Stimulated activated CD4-positive, alpha-beta T cell treated with anti-CD3 and anti-CD28 coated beads, TNF-alpha, amount 100 ng/mL, for 1 hour (primary cell): Measurements from ENCODE around the gene ARHGEF28.

Experiments
- DNase-seq, 3 donors: peaks; one replicate each; pipeline ENCODE4 v3.0.0-alpha.2; 2020; ENCODE audit warnings: low read depth in 3 of 3, low spot score in 1 of 3

ARHGEF28 gene

DNA sequence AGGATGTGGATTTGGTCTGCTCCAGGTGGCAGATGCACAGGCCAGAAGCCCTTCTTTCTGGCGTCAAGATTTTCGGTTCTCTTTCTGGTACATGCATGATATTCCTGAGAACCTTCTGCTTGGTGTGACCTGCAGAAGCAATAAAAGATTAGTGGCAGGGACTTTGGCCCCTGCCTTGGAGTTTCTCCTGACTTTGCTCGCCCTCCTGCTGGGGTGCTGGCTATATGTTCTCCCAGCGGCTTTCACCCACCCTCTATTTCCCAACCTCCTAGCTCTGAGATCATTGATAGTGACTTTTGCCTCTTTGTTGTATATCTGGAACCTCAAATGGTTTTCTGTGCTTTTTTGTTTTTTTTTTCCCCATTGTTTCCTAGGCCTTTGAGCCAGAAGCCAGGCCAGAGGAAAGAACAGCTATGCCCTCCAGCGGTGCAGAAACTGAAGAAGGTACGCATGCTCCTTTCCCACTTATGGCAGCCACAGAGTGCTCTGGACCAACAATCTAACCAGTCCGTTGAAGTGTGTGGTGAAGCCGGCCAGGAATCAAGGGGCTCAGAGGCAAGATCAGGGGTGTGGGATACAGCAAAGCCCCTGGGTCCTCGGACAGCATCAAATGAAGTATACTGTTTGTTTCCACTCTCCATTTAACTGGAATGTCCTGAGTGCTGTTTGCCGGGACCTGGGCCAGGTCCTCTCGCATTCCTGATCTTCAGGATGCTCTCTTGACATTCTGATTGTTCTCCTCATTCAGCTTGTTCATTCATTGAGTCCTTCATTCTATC is 154.5 kb downstream of the ARHGEF28 start:
- DNase-seq, result no peak

DNA sequence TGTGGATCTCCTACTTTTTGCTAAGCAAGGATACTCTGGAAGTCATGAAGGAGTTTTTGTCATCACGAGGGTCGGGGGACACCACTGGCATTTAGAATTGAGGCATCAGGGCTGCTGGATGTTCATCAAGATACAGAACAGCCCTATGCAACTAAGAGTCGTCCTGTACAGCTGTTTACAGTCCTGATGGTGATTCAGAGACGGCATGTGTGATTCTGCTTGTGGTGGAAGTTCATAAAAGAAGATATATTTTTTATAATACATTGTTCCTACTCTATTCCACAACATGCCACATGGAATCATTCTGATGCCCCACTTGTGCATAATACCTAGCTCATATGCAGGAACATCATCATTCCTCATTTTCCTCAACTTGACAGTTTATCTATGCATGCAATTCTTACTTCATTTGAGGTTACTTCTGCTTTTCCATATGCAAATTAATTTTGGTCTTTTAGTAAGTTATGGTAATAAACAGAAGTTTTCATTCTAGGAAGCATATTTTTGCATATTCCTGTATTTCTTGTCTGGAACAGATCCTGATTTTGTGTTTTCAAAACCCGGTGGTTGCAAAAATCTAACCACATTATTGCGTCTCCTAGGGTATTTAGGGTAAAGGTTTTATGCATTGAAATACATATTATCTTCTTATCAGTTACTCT is 155.2 kb downstream of the ARHGEF28 start:
- DNase-seq, result no peak

DNA sequence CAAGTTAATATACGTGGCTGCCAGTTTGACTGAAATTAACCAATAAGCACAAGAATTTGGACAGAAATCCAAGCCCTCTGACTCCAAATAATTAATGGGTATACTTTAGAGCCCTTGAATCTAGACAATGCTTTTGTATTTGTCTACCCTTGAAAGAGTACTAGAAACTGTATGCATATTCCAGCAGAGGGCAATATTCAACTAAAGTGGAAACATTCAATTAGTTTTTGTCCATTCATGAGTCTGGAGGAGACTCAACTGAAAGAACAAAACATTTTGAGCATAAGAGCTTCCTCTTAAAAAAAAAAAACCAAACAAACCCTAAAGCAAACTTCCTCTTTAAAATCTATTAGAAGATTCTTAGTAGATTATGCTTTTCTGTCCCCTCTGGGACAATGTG is 157.8 kb downstream of the ARHGEF28 start:
- DNase-seq, result no peak

DNA sequence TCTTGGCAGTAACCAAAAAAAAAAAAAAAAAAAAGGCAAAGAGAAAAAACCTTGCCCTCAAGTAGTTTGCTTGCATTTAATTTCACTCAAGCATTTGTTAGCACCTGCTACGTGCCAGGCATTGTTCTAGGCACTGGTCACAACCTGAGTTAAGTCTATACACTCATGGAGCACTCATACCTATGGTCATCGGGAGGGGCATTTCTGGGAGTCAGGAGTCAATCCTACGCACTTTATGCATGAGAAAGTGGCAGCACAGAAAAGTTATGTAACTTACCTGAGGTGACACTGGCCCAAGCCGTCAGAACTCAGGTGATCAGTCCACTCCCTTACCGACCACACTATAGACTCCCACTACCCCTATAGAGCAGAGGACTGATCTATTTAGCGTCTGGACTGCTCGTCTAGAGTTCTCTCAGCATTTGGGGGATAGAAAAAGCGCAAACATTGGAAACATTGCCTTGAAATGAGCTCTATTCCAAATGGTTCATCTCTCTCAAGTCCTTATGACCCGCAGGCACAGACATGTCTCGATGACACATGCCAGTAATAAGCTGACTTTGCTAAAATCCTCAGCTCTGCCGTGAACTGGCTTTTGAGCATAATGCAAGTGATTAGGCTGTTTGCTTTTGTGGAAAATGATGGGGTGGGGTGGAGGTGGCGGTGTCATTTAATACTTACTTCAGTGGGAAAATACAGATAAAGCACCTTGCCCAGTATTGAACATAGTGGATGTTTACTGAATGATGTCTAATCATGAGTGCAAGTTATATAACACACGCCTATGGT is 160.2 kb downstream of the ARHGEF28 start:
- DNase-seq, result no peak

DNA sequence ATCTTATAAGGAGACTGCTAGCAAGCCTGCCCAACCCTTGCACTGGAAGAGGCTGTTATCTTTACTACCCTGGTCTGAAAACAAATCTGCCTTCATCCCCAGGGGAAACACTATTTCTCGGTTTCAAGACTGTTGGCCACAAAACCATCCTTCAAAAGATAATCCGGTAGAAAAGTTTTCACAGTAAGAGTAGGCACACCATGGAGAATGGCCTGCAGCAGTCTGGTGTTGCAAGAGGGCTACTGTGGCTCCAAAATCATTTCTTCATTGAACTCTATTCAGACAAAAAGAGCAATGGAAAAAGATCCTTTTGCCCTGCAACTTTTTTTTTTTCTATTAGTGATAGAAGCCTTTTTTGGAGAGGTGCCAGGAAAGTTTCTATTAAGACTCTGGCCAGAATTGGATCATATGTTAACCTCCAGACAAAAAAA is 163.9 kb downstream of the ARHGEF28 start:
- DNase-seq, result no peak

DNA sequence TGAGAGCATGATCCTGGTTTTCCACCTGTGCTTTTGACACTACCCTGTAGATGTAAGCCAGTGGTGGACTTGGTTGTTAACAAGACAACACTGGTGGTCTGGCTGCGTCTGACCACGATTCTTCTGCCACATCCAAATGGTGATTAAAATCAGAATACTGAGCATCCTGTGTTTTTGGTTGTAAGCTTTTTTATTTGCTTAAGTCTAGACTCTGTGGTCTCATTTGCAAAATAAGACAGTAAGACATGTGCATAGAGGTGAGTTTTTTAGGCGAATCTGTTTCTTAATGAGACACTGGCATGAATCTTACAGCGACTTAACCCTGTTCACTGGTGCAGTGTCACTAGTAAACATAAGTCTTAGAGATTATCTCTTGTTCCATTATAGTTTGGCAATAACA is 165.4 kb downstream of the ARHGEF28 start:
- no peak for DNase-seq

DNA sequence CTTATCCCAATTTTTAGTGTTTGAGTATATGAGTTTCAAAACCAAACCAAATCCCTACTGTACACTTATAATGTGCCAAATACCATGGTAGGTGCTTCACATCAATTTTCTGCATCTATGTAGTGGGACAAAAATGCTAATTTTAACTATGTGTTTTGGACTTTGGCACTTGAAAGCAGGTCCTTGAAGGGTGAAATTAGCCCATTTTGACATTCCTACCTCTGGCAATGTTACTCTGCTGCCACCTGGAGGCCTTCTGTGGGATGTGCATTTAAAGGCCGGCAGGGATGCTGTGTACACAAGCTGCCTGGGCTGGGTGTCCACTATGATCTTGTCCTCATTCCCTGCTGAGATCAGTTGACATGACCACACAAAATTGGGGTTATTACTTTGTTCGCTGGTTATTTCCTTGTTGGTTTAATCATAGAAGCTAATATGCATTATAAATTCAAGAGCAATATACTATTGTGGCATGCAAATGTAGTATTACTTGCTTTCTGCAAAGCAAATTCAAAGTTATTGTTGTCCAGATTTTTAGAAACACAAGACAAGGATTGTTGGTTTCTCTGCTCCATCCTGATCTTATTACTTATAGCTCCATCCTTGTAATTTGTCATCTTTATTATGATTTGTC is 166.8 kb downstream of the ARHGEF28 start:
- peak; percentile 2 to 49 (median 9) for DNase-seq

DNA sequence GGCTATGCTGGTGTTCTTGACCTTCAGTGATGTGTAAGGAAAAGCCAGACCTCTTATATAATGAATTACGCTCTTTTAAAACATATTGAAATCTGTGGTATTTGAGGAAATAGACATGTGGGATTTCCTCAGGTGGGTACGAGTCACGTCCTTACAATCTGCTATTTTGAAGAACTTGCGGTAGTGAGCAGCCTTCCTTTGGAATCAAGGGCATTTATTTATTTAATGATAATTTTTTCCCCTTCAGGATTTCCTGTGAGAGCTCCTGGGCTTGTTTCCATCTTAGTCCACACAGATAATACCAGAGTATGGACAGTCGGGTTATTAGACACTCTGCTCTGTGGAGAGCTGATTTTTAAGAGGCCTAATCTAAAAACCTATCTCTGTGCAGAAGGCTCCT is 167.9 kb downstream of the ARHGEF28 start:
- no peak for DNase-seq

DNA sequence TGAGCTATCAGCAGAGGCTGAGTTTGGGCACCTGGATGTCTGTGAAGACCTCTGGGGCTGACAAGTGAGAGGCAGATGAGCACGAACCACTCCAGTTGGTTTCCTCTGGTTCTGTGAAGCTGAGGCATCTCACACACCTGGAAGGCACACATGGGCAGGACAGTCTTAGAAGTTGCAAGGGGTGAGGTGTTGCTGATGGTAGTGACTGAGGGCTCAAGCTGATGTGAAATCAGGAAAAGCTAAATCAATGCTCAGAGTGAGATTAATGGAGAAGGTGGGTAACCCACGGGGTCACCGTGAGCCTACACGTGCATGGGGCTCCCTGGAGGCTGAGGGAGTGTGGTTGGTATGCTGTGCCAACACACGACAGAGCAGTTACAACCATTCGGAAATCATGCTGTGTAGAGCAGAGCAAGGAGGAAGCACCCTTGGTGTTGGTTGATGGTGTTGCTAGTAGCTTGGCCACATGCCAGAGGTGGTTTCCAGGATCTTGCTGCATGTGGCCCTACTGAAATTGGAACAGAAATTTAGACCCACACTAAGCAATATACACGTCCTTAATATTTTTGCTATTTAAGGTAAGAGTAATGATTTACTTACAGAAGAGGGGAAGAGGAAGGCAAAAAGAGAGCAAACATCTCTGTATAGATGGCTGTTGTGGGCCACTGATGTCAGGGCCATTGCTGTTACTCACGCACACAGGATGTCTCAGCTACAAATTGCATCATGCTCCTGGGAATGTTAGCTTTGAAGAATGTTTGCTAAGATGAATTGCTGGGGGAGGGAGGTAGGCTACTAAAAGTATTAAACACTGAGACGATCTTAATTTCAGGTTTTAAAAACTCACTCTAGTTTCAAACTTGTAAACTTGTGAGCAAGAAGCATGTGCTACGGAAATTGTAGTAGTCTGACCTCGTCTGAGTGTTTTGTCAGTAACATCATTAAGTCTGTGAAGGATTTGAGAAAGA is 170.5 kb downstream of the ARHGEF28 start:
- no peak for DNase-seq

DNA sequence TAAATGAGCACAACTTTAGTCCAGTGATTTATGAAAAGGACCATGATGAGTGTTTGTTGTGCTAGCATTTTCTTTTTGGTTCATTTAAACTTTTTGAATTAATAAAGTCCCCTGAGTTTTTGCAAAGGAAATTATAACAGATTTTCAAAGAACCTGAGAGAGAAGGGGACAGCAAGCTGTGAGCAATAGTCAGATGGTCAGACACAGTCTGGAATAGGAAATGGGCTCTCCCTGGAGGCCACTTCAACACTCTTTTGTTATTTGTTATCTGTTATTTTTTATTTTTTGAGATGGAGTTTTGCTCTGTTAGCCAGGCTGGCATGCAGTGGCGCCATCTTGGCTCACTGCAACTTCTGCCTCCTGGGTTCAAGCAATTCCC is 171.1 kb downstream of the ARHGEF28 start:
- no peak for DNase-seq

DNA sequence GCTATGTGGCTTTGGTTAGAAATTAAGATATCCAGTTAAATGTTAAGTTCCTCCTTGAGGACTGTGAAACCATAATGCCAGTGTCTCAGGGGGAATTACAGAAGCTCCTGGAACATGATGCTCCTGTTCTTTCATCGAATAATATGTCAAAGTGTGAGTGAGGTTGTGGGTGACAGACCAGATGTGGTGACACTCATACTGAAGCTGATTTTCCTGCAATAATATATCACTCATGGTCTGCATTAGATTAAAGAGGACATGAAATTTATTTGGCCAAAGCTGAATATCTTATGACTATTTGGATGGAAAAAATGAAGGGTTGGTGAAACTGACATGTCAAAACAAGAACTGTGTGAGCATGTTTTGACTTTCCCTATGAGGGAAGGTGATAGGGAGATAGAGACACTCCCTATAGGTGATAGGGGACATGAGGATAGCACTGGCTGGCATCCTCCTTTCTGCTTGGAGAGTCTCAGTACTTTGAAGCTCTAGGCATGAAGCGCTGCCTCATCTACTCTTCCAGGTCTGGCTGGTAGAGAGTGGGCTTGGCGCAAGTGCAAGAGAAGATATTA is 173.5 kb downstream of the ARHGEF28 start:
- no peak for DNase-seq

DNA sequence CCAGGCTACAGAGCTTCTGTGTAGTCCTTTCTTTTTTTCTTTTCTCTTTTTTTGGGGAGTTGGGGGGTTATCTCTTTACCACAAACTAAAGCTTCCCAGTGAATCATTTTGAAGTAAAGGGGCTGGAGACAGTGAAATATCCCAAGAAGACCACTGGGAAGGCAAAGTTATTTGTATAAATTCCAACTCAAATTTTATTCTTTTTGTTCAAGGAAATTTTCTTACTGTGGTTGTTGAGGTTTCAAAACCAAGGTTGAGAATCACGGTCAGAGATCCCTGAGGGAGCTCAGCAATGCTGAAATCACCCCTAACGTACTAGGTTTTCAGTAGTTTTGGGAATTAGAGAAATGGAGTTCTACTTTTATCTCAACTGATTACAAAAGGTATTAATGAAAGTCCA is 175.7 kb downstream of the ARHGEF28 start:
- DNase-seq, result no peak

DNA sequence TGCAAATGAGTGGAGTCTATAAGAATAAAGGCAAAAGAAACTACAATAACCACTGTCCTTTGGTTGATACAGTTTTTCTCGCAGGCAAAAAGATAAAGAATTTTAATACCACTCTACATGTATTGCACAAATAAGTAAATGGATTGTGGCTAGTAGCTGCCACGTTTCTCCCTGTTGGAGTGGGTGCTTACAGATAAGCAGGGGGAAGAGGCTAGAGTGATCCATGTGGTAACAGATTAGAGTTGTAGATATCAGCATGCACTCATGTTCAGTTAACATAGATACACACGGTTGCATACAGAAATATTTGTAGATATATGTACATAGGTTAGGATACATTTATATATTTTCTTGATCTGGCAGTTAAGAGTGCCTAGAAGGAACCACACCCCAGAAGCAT is 179.5 kb downstream of the ARHGEF28 start:
- no peak for DNase-seq

DNA sequence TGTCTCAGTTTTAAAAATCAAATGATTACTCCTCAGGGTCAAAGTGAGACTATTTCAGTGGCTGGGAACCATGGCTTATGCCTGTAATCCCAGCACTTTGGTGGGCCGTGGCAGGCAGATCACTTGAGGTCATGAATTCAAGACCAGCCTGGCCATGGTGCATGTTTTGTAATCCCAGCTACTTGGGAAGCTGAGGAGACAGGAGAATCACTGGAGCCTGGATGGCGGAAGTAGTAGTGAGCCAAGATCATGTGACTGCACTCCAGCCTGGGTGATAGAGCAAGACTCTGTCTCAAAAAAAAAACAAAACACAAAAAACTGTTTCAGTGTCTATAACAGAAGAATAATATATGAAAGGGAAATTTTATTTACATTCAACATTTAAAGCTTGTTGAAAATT is 182.9 kb downstream of the ARHGEF28 start:
- DNase-seq, result no peak

DNA sequence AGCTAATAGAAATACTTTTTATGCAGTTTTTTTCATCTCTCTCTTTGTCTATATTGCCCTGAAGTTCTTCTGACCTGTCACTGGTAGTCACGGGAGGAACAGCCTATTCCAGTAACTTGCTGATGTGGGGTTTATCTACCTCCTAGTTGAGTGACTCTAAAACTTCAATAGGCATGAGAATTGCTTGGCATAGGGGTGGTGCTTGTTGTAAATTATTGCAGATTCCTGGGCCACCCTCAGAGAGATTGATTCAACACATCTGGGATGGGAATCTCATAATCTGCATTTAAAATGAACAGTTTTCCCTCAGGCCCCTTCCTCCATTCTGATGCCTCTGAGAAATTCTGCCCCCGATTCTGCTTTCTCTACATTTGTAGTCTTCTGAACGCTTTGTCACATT is 184.4 kb downstream of the ARHGEF28 start:
- DNase-seq, result no peak

DNA sequence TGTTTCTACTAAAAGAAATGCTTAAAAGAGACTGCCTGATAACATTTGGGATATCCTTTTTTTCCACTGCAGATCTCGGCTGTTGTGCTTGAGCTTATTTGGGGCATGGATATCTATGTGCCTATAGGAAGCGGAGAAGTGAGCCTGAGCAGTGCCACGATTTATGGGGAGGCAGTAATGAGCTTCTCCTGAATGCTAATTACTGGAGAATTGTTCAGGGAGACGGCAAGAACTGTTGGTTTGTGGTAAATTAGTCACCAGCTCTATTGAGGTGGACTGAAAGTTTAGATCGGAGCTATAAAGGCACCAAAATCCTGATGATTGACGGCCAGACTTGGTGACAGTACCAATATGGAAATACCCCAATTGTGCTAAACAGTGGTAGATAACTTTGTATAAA is 186.5 kb downstream of the ARHGEF28 start:
- no peak for DNase-seq

DNA sequence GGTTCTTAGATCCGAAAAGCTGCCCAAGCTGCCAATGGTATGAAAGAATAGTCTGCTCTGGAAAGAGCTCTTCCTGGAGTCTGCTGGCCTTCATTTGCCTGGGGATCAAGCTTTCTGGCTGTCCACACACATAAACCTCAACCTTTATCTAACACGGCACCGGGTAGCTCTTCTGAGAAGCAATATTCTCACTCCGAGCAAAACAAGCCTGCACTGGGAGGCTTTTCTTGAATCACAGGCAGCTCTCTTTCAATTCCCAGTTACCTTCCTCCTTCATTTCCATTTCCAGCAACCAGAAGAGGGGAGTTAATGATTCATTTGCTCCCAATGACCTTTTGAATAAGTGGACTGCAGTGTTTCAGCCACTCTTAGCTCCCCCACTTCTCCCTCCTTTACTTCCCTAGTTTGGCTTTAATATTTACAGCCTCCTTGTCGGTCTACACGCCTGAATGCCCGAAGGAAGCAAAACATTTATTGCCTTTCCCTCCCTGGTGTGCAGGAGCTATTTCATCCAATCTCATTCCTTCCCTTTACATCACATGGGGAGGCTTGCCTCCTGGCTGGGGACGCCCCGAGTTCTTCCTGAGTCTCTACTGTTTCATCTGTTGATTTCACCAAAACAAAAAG is 187.1 kb downstream of the ARHGEF28 start:
- no peak for DNase-seq

DNA sequence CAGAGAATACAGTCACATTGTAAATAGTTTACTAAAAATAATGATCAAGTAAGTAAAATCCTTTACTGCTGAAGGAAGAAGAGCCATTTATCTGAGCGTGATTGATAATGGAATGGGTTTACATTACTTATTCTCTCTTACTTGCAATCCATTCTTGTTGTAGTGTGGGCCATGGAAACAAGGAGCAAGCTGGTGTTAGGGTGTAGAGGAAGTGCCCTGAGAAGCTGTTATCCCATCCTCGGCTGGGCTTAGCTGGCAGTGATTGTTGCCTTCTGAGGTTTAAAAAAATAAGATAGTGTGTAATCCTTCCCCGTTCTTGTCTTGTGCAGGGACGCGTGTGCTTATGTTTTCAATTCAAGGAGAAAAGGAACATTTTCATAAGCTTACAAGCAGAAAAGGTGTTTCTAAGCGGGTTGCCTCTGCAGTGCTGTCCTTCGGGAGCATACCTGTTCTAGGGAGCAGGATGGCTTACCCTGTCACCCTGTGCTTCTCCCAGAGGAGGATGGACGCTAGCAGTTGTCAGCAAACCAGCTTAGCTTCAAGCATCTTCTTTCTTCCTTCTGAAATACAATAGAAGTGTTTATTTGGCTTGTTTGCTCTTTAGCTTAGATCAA is 188.3 kb downstream of the ARHGEF28 start:
- no peak for DNase-seq

DNA sequence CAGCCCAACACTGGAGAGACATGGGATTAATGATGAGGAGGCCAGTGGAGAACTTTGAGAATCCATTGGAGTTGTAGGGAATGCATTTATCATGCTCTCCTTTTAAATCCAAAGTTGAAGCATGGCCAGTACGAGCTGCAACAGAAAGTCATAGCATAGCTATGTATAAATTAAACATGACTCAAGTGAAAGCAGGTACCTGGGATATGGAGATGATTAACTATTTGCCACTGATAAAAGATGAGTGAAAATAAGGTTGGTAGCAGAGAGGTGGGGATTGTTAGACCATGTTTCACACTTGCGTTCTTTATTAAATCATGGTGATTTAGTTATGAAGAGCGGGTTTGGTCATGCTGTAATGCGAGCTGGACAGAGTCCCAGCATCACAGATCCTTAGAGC is 189.6 kb downstream of the ARHGEF28 start:
- DNase-seq, result no peak
